GM19025 (cell line): Measurements from ENCODE around the gene MFNG.
"Not testable (repeated sequence)": the region's sequence is repeated elsewhere in the genome, so short reads cannot be mapped to it uniquely, and the experiment has no call there.

ENCODE experiments used
- ATAC-seq: cut with Tn5 transposase; IDR thresholded peaks from one replicate; pipeline ENCODE4 v1.9.1; 2021; ENCODE audit warnings: mild to moderate bottlenecking, low read depth, moderate library complexity; ENCODE audit not compliant: unreplicated experiment

The MFNG gene, protein sequence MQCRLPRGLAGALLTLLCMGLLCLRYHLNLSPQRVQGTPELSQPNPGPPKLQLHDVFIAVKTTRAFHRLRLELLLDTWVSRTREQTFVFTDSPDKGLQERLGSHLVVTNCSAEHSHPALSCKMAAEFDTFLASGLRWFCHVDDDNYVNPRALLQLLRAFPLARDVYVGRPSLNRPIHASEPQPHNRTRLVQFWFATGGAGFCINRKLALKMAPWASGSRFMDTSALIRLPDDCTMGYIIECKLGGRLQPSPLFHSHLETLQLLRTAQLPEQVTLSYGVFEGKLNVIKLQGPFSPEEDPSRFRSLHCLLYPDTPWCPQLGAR

DNA sequence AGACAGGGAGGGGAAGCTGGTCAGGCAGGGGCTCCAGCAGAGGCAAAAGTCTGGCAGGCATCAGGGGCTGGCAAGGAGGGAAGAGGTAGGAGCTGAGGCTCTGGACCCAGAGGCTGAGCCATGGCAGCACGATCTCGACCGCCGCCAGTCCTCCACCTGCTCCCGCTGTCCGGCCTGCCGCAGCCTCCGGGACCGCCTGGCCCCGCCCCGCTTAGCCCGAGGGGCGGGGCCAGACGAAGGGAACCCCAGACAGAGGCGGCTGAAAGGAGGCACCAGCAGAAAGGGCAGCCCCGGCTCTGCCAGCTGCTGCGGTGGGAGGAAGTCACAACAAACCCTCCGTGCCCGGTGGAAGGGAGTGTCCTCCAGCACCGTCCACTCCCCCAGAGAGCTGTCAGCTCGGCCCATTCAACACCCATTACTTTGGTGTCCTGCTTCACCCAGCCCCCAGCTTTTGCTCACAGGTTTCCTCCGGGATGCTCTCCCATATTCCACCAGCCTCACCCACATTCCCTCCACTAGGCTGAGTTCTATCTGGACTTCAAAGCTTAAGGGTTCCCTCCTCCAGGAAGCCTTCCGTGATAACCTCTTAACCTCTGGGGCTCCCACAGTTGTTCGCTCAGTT is at the start of gene MFNG:
Gene MFNG, minus strand, starts transcription at position 161 of the 622 bp plus-strand sequence. CDS start 207 bp downstream, outside the sequence.
- peak; percentile 56 for ATAC-seq

DNA sequence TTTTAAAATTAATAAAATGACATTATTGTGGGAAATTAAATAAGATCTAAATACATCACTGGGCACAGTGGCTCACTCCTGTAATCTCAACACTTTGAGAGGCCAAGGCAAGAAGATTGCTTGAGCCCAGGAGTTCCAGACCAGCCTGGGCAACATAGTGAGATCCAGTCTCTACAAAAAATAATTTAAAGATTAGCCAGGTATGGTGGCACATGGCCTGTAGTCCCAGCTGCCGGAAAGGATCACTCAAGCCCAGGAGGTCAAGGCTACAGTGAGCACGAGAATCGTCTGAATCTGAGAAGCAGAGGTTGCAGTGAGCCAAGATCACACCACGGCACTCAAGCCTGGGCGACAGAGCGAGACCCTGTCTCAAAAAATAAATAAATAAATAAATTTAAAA is 49.0 kb upstream of the MFNG start:
- no peak for ATAC-seq

DNA sequence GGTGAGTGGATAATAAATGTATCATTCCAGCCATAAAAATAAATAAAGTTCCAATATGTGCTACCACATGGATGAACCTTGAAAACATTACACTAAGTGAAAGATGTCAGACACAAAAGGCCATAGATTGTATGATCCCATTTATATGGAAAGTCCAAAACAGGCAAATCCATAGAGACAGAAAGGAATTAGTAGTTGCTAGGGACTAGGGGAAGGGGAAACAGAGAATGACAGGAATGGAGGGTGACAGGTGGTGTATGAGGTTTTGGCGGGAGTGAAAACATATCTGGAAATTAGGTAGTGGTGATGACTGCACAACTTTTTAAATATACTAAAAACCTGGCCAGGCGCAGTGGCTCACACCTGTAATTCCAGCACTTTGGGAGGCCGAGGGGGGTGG is 48.3 kb upstream of the MFNG start:
- ATAC-seq = no peak

DNA sequence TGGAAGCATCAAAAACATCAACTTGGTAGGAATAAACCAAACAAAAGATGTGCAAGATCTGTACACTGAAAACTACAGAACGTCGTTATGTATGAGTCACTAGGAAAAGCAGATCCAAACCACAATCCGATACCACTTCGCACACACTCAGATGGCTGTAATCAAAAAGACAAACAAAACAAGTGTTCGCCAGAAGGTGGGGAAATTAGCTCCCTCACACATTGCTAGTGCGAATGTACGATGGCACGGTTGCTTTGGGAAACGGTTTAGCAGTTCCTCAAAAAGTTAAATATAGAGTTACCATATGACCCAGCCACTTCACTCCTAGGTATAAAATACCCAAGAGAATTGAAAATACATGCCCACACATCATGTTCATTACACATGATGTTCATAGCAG is 47.8 kb upstream of the MFNG start:
- no peak for ATAC-seq

DNA sequence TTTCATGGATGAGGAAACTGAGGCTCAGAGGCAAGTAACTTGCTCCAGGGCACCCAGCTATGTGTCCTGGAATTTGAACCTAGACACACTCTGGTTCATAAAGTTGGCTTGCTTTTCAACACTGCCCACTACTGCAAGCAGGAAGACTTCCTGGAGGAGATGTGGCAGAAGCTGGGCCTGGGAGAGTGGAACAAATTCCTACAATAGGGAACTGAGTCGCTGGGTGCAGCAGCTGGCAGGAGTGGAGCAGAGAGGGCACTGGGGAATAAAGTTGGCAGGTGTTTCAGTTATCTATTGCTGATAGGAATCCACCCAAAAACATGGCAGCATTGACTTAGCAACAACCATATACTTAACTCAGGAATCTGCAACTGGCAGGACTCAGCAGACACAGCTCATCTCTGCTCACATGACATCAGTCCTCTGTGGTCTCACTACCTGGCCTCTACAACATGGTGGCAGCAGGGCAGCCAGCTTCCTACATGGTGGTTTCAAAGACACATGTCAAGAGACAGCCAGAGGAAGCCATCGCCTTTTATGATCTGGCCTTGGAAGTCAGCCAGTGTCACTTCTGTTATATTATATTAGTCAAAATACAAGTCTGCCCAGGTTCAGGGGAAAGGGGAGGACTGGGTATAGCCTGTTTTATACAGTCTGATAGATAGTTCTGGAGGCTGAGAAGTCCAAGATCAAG is 43.6 kb upstream of the MFNG start:
- ATAC-seq = no peak

DNA sequence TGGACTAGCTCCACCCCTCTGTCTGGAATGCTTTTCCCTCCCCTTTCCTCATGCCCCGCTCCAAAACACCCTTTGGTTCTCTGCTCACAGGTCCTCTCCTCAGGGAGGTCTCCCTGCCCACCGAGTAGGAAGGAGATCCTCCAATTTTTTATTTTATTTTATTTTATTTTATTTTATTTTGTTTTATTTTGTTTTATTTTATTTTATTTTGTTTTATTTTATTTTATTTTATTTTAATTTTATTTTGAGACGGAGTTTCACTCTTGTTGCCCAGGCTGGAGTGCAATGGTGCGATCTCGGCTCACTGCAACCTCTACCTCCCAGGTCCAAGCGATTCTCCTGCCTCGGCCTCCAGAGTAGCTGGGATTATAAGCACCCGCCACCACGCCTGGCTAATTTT is 41.8 kb upstream of the MFNG start:
- ATAC-seq = not testable (repeated sequence)

DNA sequence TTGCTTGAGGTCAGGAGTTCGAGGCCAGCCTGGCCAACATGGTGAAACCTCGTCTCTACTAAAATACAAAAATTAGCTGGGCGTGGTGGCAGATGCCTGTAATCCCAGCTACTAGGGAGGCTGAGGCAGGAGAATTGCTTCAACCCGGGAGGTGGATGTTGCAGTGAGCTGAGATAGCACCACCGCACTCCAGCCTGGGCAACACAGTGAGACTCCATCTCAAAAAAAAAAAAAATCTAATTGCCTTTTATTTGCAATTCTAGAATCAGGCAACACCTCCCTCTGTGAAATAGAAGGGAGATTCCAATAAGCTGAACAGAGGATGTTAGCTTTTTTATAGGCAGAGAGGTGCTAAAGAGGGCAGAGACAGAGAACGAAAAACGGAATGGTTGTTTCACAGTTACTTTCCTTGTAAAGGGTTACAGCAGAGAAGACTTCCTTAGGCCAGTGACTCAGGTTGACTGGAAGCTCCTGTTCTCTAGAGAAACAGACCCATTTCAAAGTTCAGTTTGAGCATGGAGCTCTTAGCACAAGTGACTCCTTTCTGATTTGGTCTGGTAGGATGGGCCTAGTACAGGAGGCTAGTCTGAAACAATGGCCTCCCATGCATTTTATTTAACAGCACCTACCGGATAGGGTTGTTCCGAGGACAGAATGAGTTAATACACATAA is 41.0 kb upstream of the MFNG start:
- not testable (repeated sequence) for ATAC-seq

DNA sequence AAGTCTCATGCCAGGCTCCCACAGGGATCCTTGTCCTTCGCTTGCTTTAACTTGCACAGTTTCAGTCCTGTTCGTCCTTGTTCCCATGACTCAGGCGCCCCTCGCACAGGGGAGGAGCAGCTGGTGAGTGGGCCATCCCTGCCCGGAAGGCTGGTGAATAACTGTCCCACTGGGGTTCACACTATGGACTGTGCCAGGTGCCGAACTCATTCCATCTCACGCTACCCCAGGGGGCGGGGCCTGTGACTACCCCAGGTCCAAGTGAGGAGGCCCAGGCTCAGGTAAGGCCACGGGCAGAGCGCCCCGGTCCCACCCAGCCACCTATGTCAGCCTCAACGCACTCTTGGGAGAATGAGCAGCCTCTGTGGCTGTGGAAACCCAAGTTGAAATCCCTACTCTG is 40.2 kb upstream of the MFNG start:
- no peak for ATAC-seq

DNA sequence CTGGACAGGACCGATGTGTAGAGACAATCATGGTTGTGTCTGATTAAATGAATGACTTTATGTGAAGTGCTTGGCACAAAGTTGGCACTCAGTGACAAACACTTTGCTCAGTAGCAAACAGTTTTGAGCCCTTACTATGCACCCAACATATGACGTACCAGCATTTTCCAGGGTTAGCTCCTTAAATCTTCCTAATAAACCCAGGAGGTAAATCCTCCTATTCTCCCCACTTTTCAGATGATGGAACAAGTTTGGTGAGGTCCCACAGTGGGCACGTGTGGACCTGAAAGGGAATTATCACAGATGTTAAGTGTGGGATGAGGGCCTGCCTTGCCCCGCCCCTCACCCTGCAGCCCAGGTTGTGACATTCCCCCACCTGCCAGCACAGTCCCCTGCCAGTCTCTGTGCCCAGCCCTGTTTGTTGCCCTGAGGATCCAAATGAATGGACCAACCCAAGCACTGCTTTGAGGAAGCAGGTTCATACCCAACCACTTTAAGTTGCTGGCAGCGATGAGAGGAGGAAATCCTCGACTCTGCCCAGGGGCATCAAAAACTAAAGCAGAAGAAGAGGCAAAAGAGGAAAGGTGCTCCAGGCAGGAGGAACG is 39.7 kb upstream of the MFNG start:
- no peak for ATAC-seq

DNA sequence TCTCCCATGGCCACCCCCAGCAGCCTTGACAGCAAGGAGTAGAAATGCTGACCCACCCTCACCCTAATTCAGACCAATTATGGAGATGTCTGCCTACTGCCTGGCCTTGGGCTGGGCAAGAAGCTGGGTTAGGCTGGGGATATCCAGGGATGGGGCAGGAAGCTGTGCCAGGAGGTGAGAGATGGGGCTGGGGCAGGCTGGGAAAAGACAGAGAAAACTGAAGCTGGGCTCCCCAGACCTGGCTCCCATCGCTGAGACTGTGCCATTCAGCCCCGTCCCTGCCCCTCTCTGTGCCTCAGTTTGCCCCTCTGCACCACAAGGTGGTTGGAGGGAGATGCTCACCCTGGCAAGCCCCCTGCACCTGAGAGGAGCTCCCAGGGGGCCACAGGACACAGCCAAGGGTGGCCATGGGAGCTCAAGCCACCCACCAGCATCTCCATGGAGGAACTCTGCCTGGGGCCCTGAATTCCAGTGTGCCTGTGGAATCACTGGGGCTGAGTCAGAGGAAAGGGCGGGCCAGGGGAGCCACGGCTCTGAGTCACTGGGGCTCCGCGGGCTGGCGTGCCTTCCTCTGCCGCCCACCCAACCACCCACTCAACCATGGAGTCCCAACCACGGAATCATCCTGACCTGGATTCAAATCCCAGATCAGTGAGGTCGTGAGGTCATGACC is 39.0 kb upstream of the MFNG start:
- ATAC-seq = no peak

DNA sequence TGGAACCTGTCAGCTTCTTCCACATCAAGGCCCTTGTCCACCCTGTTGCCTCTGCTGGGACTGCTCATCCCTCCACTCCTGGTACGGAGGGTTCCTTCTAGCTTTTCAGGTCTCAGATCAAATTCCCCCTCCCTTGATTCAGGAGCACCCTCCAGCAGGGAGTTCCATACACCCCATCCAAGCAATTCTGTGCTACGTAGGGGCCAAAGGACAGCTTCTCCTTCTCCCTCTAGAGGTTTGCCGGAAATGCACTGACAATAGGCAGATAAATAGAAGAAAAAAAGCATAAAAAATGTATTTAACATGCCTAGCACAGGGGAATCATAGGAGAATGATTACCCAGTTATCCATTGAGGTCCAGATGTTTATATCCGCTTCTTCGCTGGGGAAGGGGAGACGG is 36.3 kb upstream of the MFNG start:
- ATAC-seq = no peak

DNA sequence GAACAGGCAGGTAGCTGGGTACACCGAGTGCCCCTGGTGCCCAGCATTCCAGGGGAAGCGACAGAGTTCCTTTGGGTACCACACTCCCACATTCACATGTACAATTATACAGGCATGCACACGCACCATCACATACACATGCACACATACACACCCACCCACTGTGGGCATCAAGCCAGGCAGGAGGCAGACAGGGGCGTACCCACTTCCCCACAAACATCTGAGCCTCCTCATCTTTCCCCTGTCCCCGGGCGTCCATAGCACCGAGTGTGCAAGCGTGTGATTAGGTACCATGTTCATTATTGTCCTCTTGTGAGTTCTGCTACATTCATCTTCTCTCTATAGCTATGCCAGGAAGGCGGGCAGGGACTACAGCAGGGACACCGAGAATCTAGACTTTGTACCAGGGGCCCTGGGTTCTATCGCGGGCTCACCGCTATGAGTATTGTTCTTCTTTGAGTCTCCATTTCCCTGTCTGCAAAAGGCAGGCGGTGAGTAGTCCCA is 35.1 kb upstream of the MFNG start:
- ATAC-seq = no peak

DNA sequence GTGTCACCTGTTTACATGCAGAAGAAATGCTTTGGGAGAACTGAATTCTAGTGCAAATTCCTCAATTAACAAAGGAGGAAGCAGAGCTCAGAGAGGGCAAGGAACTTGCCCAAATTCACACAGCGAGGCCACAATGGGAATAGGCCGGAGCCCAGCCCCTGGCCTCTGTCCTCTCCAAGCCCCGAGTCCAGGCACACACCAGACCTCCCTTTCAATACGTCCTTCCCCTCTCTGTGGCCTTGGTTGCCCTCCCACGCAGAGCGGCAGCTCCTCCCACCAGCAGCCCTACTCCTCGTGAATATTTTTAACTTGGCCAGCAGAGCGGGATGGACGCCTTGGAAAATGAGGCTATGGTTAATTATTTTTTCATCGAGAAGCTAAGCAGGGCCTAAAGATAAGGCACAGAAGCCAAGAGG is 34.6 kb upstream of the MFNG start:
- ATAC-seq = no peak

DNA sequence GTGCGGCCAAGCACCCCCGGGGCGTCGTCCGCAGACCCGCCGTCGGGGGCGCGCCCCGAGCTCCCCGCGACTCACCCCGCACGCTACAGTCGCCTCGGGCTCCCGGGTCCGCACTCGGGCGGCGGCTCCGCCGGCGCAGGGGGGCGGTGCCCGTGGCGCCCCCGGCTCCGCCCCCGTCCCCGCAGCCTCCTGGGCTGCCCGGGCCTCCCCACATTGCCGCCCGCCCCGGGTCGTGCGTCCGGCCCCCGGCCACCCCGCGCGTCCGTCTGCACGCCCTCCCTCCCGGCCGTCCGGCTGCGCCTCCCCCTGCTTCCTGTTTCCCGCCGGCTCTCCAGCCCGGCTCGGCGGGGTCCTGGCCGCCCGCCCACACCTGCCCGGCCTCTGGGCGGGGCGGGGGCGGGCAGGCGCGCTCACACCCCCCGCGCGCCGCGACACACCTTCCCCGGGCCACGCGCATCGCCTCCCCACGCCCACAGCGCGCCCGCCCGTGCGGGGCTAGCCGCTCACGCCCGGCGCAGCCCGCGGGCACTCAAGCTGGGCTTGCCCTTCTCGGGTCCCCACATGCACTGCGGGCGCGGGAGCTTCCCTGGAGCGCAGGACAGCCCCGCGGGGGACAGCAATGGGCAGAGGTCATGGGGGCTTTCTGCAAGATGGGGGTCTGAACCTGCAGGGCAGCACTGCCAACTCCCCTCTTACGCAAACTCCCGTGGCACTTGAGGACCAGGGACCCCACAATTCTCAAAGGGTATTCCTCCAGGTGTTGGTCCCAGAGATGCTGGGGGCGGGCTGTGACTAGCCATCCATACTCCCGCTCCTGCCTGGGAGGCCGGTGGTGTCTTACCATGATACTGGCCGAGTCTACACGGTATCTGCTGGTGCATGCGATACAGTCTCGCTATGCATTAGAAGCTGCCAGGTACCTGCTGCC is 33.3 kb upstream of the MFNG start, which contains the start of gene CARD10:
Gene CARD10, minus strand, starts transcription at position 148 of the 928 bp plus-strand sequence. CDS start 215 bp downstream, outside the sequence.
- ATAC-seq = no peak

DNA sequence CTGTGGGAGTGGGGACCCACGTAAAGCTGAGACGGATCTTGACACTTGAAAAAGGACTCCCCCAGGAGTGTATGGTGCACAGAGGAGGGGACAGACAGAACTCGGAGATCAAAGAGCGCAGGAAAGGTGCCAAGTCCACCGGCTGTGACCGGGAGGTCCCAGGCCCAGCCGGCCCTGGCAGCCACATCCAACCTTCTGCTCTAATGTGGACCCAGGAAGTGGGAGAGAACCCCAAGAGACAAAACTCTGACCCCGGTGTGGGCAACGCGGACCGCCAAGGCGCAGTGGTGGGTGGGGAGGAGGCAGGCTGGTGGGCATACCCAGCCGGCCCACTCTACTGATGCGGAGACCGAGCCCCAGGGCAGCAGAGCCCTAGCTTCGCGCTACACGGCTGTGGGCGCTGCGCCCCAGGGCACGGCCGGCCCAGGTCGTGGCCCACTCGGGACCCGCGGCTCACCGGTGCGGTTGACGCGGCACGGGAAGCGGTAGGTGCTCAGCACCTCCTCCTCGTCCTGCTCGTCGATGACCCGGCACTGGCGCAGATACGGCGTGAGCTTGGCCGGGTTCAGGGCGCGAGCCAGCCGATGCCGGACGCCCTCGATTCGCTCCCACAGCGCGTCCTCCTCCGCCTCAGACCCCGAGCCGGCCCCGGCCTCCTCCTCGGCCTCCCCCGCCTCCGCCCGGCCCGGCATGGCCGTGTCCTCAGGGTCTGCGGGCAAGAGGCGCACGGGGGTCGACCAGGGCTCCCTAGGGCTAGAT is 32.5 kb upstream of the MFNG start:
- no peak for ATAC-seq

DNA sequence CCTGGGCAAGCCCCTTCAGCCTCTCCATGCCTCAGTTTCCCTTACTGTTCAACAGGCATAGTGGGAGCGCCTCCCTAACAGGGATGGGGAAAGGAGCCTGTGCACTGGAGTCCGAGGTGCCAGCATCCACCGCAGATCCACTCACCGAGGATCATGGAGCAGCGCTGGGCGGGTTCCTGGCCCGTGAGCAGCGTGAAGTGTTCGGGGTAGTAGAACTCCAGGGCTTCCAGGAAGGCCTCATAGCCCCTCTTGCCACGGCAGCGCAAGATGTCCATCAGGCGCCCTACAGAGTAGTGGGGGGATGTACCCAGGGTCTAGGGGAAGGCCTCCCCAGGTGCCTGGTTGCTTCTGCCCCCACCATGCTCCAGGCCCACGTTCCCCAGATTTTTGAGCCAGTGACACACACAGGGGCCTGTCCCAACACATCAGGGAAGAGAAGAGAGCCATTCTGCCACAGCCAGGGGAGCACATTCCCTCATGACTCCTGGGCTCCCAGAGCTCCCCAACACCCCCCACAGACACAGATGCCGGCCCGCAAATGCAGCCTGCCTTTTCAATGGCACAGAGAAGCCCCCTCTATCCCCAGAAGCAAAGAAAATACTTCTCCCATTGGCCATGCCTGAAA is 31.8 kb upstream of the MFNG start:
- no peak for ATAC-seq

DNA sequence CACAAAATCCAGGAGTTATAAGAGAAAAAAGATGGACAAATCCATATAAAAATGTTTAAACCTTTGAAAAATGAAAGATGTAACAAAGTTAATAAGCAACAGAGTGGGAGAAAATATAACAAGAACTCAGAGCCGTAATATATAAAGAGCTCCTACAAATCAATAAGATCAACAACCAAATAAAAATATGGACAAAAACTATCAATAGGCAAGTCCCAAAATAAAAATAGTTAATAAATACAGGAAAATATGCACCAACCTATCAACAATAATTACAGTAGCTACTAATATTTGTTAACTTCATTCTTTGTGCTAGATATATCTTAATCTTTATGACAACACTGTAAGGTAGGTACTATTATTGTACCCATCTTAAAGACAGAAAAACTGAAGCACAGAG is 30.3 kb upstream of the MFNG start:
- no peak for ATAC-seq

DNA sequence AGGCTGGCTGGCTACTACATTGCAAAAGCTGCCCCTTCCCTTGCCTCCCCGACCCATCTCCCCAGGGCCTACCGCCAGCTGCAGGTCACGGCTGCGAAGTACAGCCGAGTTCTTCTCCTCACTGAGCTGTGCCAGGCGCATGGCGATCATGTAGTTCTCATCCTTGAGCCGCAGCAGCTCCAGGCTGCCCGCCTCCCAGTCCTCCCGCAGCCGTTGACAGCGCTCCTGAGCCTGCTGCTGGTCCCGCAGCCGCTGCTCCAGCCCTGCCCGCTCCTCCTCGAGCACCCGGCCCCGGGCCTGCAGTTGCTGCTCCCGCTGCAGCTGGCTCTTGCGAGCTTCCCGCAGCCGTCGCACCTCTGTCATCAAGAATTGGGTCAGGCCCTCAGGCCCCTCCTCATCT is 29.7 kb upstream of the MFNG start:
- no peak for ATAC-seq
